GM21515 (cell line): Measurements from ENCODE around the gene PIM2.

ENCODE experiments used
- ATAC-seq: cut with Tn5 transposase; IDR thresholded peaks from one replicate; pipeline ENCODE4 v1.9.1; 2021; ENCODE audit not compliant: unreplicated experiment

The PIM2 gene

GRCh38 chrX:48918643-48919340 is at the start of gene PIM2:
PIM2 (minus strand) TSS chrX:48919024; CDS start chrX:48918834, 190 bp downstream.
- ATAC-seq: peak; percentile 74

DNA sequence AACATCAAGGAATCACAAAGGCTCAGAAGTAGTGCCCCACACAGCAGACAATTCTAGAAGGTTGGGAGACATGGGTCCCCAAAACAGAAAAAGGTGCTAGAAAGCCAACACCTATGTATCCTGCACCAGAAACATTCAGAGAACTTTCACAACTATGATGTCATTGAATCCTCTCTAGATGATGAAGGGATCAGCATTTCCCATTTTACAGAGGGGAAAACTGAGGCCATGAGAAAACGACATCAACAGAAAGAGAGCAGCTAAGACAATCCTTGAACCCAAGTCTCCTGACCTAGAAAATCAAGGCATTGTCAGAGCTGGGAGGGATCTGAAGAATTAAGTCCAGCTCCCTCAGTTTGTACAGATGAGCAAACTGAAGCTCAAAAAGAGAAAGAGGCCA is 49.6 kb upstream of the PIM2 start:
- no peak for ATAC-seq

DNA sequence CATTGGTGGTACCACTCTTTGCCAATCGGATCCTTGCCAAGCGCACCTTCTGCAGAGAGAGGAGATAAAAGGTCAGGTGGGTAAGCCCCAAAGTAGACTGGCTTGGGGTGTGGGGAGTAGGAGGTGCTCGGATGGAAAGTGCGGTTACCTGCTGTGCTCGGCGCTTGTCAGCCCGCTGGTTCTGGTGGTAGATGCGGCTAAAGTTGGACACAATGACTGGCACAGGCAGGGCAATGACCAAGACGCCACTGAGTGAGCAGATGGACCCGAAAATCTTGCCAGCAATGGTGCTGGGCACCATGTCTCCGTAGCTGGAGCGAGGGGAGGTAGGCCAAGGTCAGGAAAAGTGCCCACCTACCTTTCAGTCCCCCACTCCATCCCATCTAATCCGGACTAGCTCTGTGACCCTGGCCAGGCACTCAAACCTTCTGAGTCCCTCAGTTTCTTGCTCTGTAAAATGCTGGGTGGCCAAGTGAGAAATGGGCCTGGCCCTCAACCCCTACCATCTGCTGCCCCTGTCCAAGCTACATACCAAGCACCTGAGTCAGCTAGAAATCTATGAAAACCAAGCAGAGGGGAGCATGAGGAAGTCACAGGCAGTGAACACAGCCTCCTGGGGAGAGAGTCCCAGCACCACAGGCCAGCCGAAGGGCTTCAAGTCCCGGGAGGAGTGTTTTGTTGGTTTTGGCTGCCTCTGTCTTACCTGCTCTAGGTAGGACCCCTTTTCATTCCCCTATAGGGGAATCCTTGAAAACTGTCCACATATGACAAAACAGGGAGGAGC is 48.2 kb upstream of the PIM2 start:
- no peak for ATAC-seq

- ATAC-seq: no peak
Measured at GRCh38 chrX:48965959-48966358, 47.1 kb upstream of the PIM2 start.

GRCh38 chrX:48961585-48962091 is 42.8 kb upstream of the PIM2 start:
- ATAC-seq: no peak

DNA sequence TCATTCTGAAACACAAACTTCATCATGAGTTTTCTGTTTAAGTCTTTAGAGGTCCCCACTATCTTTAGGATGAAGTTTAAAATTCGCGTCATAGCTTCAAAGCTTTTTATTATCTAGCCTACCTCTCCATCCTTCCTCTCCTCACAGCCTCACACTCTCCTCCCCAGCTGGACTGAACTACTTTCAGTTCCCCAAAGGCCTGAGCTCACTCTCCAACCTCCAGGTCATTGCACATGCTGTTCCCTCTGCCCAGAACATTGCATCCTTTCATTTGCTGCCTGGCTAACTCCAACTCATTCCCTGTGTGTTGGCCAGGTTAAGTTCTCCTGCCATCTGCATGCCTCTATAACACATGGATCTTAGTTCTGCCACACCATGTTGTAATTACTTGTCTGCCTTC is 41.5 kb upstream of the PIM2 start:
- no peak for ATAC-seq

DNA sequence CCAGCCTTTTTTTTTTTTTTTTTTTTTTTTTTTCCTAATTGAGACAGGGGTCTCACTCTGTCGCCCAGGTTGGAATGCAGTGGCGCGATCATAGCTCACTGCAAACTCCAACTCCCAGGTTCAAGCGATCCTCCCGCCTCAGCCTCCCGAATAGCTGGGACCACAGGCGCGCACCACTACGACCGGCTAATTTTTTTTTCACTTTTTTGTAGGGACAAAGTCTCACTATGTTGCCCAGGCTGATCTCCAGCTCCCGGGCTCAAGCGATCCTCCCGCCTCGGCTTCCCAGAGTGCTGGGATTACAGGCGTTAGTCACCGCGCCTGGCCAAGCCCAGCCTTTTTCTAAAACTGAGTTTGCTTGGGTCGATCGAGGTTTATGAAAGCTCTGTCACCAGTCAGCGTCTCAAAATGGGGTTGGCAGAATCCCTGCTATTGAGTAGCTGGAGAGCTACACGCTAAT is 39.8 kb upstream of the PIM2 start:
- no peak for ATAC-seq

- peak; percentile 81 for ATAC-seq
Measured at GRCh38 chrX:48957827-48958634, 39.2 kb upstream of the PIM2 start.

GRCh38 chrX:48957477-48957826 is 38.6 kb upstream of the PIM2 start, which contains the start of gene OTUD5:
OTUD5 (minus strand) TSS chrX:48957607; CDS start chrX:48957570, 37 bp downstream.
- ATAC-seq: peak; percentile 35

GRCh38 chrX:48956728-48957414 is 38.0 kb upstream of the PIM2 start:
- no peak for ATAC-seq

DNA sequence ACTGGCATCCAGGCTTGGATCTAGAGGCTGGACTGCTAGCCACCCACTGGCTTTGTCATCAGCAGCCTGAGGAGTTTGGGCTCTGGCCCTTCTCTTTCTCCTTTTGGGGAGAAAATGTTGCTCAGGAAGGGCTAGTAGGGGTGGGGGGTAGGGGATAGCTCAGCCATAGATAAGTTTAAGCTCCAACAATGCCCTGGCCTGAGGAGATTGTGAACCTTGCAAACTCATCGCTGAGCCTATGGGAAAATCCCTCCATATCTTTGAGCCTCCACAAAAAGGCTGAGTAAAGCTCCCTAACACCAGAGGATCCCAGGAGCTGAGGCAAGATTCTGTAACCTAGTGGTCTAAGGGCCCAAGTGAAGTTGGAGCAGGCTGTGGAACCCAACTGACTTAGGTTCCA is 29.8 kb upstream of the PIM2 start:
- ATAC-seq: no peak

DNA sequence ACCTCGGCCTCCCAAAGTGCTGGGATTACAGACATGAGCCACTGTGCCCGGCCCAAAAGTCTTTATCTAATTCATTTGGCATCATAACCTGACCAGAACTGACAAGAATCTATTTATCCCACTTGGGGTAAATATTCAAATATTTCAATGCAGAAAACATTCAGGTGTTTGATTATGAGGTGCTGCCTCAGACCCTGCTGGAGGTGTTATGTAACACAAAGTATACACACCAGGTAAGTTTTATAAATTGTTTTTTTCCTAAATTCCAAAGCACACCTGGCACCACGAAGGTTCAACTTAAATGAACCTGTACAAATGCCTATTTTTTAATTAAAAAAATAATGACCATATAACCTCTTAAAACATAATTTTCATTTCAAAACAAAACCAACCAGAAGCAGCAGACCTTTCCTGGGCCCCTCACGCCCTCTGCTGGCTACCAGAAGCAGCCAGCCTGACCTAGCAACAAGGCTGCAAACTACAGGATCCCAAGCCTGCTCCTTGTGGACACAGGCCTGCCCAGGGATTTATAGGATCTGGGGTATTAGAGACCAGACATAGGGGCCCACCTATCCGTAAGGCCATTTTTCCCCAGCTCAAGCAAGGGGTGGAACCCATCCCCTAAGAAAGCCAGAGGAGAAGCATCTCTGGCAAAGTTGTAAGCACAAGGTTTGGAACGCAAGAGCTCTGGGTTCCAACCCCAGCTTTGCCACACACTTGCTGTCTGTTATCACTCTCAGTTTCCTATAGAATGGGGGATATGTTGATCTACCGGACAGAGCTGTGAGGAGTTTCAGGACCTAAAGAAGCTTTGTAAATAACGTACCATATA is 26.9 kb upstream of the PIM2 start:
- no peak for ATAC-seq

GRCh38 chrX:48942895-48943294 is 24.1 kb upstream of the PIM2 start:
- ATAC-seq: no peak

- ATAC-seq: no peak
Measured at GRCh38 chrX:48940404-48940955, 21.7 kb upstream of the PIM2 start.

DNA sequence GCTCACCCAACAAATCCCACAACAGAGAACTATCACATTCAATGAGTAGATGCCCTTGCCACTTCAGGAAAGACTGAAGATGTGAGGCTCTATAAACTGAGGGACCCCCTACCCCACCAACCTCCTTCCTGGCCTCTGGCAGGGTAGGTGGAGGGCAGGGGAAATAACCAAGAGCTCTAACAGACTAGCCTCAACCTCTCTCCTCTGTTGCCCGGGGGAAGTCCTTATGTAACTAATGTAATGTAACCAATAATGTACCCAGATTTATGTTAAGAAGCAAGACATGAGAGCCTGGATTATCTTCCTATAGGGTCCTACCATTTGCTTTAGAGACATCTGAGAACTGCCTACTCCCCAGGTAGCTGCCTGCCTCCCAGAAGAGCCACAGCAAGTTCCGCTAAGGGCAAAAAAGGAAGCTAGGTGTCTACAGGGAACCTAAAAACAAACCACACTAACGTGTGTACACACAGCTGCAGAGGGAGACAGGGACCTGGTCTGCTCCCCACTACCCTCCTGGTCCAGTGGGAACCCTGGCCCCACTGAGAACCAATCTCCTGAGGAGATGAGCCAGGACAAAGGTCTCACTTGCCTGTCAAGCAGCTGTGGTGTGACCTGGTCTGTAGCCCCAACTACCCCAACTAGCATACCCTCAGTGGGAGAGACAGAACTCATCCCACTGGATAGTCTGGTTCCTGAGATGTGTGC is 20.9 kb upstream of the PIM2 start:
- ATAC-seq: no peak

GRCh38 chrX:48938721-48939425 is 20.0 kb upstream of the PIM2 start:
- peak; percentile 50 for ATAC-seq

GRCh38 chrX:48937054-48937907 is 18.5 kb upstream of the PIM2 start:
- peak; percentile 64 for ATAC-seq
